GM19455 (cell line): ENCODE data around the gene ZNF511.
"Not testable (repeated sequence)": the region's sequence is repeated elsewhere in the genome, so short reads cannot be mapped to it uniquely, and the experiment has no call there.

ENCODE experiments used
- ATAC-seq: cut with Tn5 transposase; IDR thresholded peaks from one replicate; pipeline ENCODE4 v1.9.1; 2021; ENCODE audit not compliant: unreplicated experiment

The ZNF511 gene, protein sequence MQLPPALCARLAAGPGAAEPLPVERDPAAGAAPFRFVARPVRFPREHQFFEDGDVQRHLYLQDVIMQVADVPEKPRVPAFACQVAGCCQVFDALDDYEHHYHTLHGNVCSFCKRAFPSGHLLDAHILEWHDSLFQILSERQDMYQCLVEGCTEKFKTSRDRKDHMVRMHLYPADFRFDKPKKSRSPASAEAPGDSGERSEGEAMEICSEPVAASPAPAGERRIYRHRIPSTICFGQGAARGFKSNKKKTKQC

GRCh38 chr10:133308421-133309099, at the start of gene ZNF511, which contains the start of gene TUBGCP2:
Gene ZNF511, plus strand, starts transcription at chr10:133308914. Its CDS starts 30 bp downstream, at chr10:133308944.
Gene TUBGCP2, minus strand, starts transcription at chr10:133308872. Its CDS starts 5,931 bp downstream, at chr10:133302941.
- peak; percentile 81 for ATAC-seq

- no peak for ATAC-seq
Measured at GRCh38 chr10:133259602-133259989, 49.1 kb upstream of the ZNF511 start.

DNA sequence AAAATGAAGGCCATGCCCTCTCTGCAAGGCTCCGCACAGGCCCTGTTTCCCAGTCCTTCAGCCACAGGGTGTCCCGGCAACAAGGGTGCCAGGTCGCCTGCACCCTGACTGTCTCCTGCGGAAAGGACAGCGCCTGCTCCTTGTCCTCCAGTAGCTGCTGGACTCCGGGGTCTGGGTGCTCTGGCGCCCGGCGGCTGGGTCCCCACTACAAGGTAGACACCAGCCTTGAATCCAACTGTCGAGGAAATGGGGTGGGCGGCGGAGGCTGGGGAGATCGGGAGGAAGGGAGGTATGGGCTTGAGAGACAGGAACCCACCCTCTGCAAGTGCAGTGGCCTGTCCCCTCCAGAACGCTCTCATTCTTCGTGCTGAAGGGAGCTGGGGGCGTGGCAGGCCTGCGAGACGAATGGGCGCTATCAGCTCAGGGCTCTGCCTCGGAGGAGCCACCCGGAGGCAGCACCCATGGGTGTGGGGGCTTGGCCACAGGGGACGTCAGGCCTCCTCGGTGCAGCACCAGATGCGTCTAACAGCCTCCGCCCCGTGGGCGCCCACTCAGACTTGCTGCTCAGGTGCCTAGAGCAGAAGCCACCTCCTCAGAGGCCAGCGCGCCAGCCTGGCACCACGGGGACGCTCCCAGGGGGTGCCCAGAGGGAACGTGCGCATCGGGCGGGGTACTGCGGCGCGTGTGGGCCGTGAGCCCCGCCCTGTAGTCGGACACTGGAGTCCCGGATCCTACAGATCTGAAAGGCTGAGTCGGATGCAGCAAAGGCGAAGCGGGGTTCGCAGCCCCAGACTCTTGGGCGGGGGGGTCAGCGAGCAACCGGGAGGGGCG, 47.6 kb upstream of the ZNF511 start:
- peak; percentile 56 for ATAC-seq

GRCh38 chr10:133261726-133262325, 46.9 kb upstream of the ZNF511 start:
- ATAC-seq, result peak; percentile 56

DNA sequence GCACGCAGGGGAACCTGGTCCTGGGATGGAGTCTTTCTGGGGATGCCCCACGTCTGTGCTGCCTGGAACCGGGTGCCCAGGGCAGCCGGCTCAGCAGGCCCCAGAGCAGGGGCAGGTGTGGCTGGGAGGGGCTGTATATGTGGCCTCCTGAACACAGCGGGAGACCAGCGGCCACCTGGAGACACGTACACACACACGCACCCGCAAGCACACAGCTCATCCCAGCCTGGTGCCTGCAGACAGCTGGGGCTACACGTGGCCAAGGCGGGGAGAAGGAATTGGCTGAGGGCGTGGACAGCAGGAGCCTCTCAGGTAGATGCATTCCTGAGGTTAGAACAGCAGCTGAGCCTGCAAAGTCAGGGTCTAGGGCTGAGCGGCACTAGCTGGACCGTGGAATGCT, 46.0 kb upstream of the ZNF511 start:
- no peak for ATAC-seq

DNA sequence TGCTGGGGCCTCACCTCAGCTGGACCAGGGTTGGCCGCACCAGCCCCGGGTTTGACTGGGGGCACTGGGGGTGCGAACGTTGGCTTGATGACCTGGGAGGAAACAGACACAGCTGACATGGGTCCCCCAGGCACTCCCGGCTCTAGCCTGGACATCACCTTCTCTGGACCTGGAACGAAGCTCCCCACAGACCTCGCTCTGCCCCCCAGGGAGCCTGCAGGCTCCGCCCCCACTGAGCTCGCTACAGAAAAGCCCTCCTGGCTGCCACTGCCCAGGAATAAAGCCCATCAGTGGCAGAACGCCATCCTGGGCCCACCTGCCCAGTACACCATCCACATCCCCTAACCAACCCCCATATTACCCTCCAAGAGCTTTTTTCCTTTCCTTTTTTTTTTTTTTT, 45.0 kb upstream of the ZNF511 start:
- no peak for ATAC-seq

DNA sequence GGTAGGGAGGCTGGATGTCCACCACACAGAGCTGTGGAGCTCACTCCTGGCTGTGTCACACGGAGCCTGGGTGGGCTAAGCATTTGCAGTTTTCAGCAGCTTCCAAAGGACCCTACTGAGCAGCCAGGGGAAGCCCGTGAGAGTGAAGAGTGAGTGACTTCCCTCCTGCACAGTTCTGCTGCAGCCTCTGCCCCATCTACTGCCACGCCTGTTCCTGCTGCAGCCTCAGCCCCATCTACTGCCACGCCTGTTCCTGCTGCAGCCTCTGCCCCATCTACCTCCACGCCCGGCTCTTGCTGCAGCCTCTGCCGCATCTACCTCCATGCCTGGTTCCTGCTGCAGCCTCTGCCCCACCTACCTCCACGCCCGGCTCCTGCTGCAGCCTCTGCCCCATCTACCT, 44.3 kb upstream of the ZNF511 start:
- no peak for ATAC-seq

DNA sequence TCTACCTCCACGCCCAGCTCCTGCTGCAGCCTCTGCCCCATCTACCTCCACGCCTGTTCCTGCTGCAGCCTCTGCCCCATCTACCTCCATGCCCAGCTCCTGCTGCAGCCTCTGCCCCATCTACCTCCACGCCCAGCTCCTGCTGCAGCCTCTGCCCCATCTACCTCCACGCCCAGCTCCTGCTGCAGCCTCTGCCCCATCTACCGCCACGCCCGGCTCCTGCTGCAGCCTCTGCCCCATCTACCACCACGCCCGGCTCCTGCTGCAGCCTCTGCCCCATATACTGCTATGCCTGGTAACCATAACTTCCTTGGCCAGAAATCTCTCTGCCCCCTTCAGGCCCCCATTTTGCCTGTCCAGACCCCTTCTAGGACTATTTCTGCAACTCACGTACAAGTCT, 43.7 kb upstream of the ZNF511 start:
- ATAC-seq, result not testable (repeated sequence)

- no peak for ATAC-seq
Measured at GRCh38 chr10:133266056-133266795, 42.5 kb upstream of the ZNF511 start.

DNA sequence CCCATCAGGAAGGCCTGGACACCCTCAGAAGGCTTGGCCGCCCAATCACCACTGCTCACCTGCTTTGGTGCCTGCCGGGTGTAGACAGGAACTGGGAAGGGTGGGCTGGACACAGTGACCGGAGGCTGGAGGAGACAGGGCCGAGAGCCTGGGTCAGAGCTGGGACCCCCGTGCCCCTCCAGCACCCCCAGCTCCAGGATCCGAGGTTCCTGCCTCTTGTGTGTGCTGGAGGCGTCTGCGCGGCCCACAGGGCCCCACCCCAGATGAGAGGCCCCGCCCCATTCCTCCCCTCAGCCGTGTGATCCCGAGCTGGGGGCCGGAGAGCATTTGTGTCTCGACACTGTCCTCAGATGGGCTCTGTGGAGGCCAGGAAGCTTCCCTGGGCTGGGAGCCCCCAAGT, 41.4 kb upstream of the ZNF511 start:
- no peak for ATAC-seq

- no peak for ATAC-seq
Measured at GRCh38 chr10:133267829-133268228, 40.9 kb upstream of the ZNF511 start.

- no peak for ATAC-seq
Measured at GRCh38 chr10:133268532-133268931, 40.2 kb upstream of the ZNF511 start.

DNA sequence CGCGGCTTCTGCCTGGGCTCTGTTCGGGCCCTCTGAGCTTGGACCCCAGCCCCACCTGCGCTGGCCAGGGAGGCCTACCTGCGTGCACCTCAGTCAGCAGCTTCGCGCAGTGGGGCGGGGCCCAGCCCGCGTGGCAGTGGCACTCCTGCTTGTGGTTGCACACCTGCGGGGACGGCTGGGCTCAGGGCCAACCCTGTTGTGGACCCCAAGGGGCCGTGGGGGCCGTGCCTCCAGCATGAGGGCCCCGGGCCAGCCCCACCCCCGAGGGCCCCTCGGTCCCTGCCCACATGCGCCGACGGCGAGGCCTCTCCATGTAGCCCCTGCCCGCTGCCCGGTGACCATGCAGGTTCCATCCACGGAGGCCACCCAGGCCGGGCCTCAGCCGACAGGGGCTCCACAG, 39.3 kb upstream of the ZNF511 start:
- no peak for ATAC-seq

DNA sequence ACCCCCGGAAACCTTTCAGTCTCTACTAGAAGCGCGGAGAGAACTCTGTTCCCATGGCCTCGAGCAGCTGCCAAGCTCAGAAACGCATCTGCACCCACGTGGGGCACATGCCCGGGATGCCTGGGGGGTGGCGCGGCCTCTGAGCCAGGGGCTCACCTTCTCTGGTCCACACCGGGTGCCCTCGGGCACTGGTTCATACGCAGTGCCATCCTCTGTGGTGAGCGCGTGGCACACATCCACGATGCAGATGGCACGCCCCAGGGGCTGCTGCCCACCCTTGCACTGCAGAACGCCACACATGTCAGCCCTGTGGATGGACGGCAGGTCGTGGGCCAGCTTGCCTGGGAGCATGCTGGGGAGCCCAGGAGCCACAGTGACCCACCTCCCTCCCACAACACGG, 38.5 kb upstream of the ZNF511 start:
- no peak for ATAC-seq

GRCh38 chr10:133270773-133271297, 37.9 kb upstream of the ZNF511 start:
- ATAC-seq, result no peak

- no peak for ATAC-seq
Measured at GRCh38 chr10:133271521-133272300, 37.0 kb upstream of the ZNF511 start.

DNA sequence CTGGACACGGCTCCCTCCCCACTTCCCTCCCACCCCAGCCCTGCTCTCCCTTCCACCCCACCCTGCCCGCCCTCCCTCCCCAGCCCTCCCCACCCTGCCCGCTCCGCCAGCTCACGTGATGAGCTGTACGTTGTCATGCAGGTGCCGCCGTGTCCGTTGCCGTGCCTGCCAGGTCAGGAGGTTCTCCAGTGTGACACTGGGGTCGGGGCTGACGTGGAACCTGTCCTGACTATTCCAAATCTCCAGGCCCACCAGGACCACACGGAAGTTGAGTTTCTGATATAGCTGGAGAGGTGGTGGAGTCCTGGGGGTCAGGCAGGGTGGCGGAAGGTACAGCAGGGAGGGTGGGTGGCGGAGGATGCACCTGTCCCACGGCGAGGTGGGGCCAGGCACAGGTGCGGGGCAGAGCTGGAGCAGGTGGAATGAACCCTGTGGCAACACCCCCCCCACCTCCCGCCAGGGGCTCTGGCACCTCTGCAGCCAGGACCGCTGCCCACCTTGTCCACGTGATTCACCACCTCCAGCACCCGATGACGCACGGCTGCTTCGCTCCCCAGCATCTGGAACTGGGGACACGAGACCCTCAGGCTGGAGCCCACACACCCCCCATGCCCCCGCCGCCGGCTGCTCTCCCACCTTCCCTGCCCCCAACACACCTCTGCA, 36.3 kb upstream of the ZNF511 start:
- ATAC-seq, result no peak

GRCh38 chr10:133272964-133273420, 35.7 kb upstream of the ZNF511 start:
- no peak for ATAC-seq

- ATAC-seq, result no peak
Measured at GRCh38 chr10:133273534-133274143, 35.1 kb upstream of the ZNF511 start.
